GM04503 (cell line): ENCODE measurements around the gene NLRP6.
"Not testable (repeated sequence)": the region's sequence is repeated elsewhere in the genome, so short reads cannot be mapped to it uniquely, and the experiment has no call there.

Experiments
- DNase-seq: peaks from one replicate; pipeline ENCODE4 v3.0.0-alpha.2; 2012; ENCODE audit warnings: low read depth

NLRP6 gene

GRCh38 chr11:282171-282570, 4.0 kb downstream of the NLRP6 start:
- no peak for DNase-seq

DNA sequence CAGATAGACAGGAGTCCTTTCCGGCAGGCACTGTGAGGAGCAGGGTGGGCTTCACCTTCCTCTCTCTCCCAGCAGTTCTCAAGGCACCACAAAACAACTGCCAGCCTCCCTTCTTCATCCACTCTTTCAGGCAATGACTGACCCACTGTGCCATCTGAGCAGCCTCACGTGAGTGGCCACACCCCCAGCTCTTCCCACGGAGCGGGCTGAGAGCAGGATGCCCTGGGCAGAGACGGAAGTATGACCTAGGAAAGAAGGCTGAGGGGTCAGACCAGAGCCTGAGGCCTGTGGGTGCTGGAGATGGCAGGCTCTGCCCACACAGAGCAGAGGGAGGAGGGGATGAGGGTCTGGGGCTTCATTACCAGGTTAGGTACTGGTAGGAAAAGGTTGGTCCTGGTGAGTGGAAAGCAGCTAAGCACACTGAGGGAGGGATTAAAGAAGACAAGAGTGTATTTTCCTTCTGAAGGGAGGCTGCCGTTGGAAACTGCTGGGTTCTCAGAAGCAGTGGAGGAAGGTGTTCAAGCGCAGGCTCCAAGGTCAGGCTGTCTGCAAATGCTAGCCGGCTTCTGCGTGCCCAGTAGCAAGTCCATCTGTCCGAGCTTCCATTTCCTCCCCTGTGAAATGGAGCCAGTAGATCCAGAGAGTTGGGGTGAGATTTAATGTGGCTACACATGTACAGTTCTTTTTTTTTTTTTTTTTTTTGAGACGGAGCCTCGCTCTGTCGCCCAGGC, 4.6 kb downstream of the NLRP6 start:
- no peak for DNase-seq

DNA sequence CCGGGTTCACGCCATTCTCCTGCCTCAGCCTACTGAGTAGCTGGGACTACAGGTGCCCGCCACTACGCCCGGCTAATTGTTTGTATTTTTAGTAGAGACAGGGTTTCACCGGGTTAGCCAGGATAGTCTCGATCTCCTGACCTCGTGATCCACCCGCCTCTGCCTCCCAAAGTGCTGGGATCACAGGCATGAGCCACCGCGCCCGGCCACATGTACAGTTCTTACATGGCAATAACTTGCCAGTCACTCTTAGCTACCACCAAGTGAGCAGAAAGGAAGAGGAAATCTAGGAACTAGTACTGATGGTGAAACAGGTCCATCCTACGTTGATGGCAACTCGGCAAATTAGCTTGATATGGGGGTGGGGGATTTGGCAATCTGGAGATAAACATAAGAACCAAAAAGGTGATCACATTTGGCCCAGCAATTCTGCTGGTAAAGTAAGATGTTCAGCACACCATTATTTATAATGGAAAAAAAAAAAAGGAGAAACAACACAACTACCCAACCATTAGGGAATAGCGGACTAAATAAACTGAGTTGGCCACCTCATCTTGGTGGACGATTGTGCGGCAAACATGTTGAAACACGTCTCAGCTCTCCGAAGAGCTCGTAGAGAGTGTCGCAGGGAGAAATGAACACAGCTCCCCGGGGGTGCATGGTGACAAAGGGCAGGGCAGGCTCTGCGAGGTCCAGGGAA, 5.3 kb downstream of the NLRP6 start:
- no peak for DNase-seq

DNA sequence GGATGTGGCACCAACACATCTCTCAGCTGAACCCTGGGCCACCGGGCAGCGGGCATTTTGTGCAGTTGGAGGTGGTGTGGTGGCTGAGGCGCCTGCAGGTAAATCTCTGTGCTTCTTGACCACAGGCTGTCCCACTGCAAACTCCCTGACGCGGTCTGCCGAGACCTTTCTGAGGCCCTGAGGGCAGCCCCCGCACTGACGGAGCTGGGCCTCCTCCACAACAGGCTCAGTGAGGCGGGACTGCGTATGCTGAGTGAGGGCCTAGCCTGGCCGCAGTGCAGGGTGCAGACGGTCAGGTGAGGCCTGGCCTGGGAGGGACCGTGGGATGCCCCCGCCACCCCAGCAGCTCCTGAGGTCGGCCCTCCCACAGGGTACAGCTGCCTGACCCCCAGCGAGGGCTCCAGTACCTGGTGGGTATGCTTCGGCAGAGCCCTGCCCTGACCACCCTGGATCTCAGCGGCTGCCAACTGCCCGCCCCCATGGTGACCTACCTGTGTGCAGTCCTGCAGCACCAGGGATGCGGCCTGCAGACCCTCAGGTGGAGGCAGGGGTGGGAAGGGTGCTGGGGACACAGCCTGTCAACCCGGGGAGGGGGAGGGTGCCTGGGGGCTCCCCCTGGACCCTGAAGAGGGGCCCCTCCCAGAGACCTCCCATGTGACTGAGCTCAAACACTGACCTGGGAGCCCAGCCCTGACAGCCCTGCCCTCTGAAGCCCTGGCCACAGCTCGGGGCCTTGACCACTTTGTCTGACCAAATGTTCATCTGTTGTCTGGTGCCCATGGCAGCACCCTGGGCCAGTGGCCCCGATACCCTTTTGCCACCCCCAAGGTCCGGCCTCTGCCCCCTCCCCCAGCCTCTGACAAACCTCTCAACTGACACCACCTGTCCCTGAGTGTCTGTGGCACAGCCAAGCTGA, 6.2 kb downstream of the NLRP6 start:
- no peak for DNase-seq

- DNase-seq, result no peak
Observed at GRCh38 chr11:285021-285893, 7.0 kb downstream of the NLRP6 start.

GRCh38 chr11:285894-286220, 7.7 kb downstream of the NLRP6 start:
- no peak for DNase-seq

GRCh38 chr11:286977-287820, 9.0 kb downstream of the NLRP6 start:
- DNase-seq, result not testable (repeated sequence)

DNA sequence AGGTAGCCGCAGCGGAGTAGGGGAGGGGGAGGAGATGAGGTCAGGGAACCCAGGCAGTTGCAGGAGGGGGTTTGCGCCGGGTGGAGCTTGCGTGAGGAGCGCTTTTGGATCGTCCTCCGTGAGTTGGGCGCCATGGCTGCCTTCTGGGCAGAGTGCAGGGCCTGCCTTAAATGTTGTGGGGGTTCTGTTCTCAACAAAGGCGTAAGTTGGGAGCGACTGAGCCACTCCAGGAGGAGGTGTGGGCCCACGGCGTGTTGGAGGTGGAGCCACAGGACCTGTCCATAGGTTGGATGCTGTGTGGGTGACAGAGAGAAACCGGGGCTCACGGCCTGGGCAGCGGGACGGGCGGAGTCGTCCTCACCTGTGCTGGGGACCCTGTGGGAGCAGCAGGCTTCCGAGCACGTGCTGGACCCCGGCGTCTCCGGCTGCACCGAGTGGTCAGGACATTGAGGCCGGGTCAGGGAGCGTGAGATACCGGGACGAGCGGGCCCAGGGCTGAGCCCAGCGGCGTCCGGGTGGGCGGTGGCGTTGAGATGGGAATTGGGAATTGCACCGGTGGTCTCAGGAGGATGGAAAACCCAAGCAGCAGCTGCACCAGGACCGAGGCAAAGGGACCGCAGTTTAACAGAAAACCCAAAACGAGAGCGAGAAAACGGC, 9.7 kb downstream of the NLRP6 start:
- DNase-seq, result no peak

GRCh38 chr11:288478-289397, 10.5 kb downstream of the NLRP6 start, which contains the start of gene PGGHG:
TSS of gene PGGHG (plus strand) at chr11:289126. CDS start at chr11:289817, 691 bp downstream.
- DNase-seq, result no peak

GRCh38 chr11:289398-289711, 11.1 kb downstream of the NLRP6 start:
- no peak for DNase-seq

GRCh38 chr11:289712-290620, 11.8 kb downstream of the NLRP6 start:
- no peak for DNase-seq

- DNase-seq, result no peak
Observed at GRCh38 chr11:290621-291231, 12.5 kb downstream of the NLRP6 start.

- no peak for DNase-seq
Observed at GRCh38 chr11:291281-292210, 13.3 kb downstream of the NLRP6 start.

DNA sequence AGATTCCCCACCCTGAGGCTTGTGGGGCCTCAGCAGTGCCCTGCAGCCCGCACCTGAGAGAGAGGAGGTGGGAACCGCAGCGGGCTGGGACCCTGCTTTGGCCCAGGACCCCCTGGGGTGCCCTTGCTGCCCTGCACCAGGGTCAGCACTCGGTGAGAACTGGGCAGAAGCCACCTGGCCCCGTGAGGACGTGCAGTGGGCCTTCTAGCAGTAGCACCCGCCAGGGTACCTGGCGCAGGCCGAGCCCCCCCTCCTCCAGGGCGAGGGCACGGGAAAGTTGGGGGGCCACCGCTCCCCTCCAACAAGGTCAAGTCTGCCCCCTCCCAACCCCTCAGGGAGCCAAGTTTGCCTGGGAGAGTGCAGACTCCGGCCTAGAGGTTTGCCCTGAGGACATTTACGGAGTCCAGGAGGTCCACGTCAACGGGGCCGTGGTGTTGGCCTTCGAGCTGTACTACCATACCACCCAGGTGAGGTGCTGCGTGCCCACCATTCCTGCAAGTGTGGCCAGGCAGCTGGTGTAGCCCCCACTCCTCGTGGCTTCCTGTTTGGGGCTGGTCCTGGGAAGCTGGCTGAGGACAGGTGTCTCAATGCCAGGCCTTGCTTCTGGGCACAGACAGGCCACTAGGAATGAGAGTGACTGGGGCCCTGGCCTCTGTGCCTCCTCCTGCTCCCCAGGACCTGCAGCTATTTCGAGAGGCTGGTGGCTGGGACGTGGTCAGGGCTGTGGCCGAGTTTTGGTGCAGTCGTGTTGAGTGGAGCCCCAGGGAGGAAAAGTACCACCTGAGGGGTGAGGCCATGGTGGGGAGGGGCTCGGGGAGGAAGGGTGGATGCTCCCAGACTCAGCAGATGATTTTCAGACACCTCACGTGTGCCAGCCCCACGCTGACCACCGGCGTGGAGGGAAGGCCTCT, 14.3 kb downstream of the NLRP6 start:
- no peak for DNase-seq

GRCh38 chr11:293271-293851, 15.2 kb downstream of the NLRP6 start:
- no peak for DNase-seq
